A549 (cell line): ENCODE results near the gene TMEM42.

ENCODE experiments used
- CEBPB ChIP-seq, 2 experiments: fragments of >200 bp in 1 of 2; sonication (Bioruptor Twin) in 1 of 2; formaldehyde crosslinking in 1 of 2; IDR thresholded peaks; 2 replicates each; pipeline ENCODE4 v1.6.1; 2012 to 2016
- CHD2 ChIP-seq: fragments of 150-350 bp; IDR thresholded peaks from 2 replicates; pipeline ENCODE4 v1.6.1; 2014; ENCODE audit warnings: low read length; ENCODE audit not compliant: partially characterized antibody
- CTCF ChIP-seq: fragments of >200 bp; sonication (Bioruptor Twin); formaldehyde crosslinking; IDR thresholded peaks from 3 replicates; pipeline ENCODE4 v1.5.1; 2016
- E2F6 ChIP-seq: IDR thresholded peaks from 2 replicates; pipeline ENCODE4 v1.6.1; 2012; ENCODE audit warnings: low read depth, borderline replicate concordance
- EP300 ChIP-seq, 2 experiments: fragments of >200 bp; sonication (Bioruptor Twin); formaldehyde crosslinking; IDR thresholded peaks; 2 replicates in 1 of 2; 3 replicates in 1 of 2; pipeline ENCODE4 v1.6.1; 2016 to 2017
- KDM1A ChIP-seq: fragments of 200-600 bp; sonication (generic); IDR thresholded peaks from 2 replicates; pipeline ENCODE4 v1.6.1; 2016; ENCODE audit warnings: low read depth, mild to moderate bottlenecking
- PHF8 ChIP-seq: fragments of 200-600 bp; sonication (generic); IDR thresholded peaks from 2 replicates; pipeline ENCODE4 v1.6.1; 2016; ENCODE audit warnings: low read depth, mild to moderate bottlenecking, antibody characterized with exemption, moderate library complexity, borderline replicate concordance
- POLR2A ChIP-seq: IDR thresholded peaks from 2 replicates; pipeline ENCODE4 v1.6.1; 2012; ENCODE audit warnings: mild to moderate bottlenecking, low read length
- RAD21 ChIP-seq, 2 experiments: fragments of >200 bp in 1 of 2; sonication (Bioruptor Twin) in 1 of 2; formaldehyde crosslinking in 1 of 2; IDR thresholded peaks in 1 of 2; conservative IDR thresholded peaks in 1 of 2; 2 replicates in 1 of 2; 3 replicates in 1 of 2; pipeline ENCODE4 v1.6.1; 2012 to 2018; ENCODE audit warnings: inconsistent platforms in 1 of 2
- RARB ChIP-seq: fragments of 250-450 bp; sonication (Bioruptor Pico); IDR thresholded peaks from 2 replicates; pipeline ENCODE4 v1.8.0; 2021; ENCODE audit warnings: mild to moderate bottlenecking, moderate library complexity
- RCOR1 ChIP-seq: fragments of 150-350 bp; IDR thresholded peaks from 2 replicates; pipeline ENCODE4 v1.6.1; 2014; ENCODE audit warnings: antibody characterized with exemption, low read length, low read depth
- REST ChIP-seq: fragments of 200-600 bp; sonication (generic); IDR thresholded peaks from 2 replicates; pipeline ENCODE4 v1.6.1; 2016; ENCODE audit warnings: antibody characterized with exemption, mild to moderate bottlenecking, moderate library complexity
- SMC3 ChIP-seq: fragments of >200 bp; sonication (Bioruptor Twin); formaldehyde crosslinking; IDR thresholded peaks from 3 replicates; pipeline ENCODE4 v1.6.1; 2018; ENCODE audit warnings: inconsistent platforms
- ZC3H11A ChIP-seq: fragments of 450-650 bp; IDR thresholded peaks from 2 replicates; pipeline ENCODE4 v1.6.1; 2014; ENCODE audit warnings: antibody characterized with exemption, mild to moderate bottlenecking

GRCh38 chr3:44814751-44815150, 47.0 kb upstream of the TMEM42 start:
- TF ChIP-seq SMC3: no peak
- TF ChIP-seq CTCF: no peak
- no peak for TF ChIP-seq RAD21 (conservative IDR thresholded peaks at IDR 0.05 in 1 of 2, IDR thresholded peaks at IDR 0.05 in 1 of 2)
- TF ChIP-seq POLR2A: no peak
- no peak for TF ChIP-seq REST
- TF ChIP-seq E2F6: no peak
- no peak for TF ChIP-seq RCOR1
- TF ChIP-seq CHD2: no peak
- no peak for TF ChIP-seq PHF8
- no peak for TF ChIP-seq EP300 (IDR thresholded peaks at IDR 0.05)
- TF ChIP-seq CEBPB (IDR thresholded peaks at IDR 0.05): no peak
- TF ChIP-seq ZC3H11A: no peak
- TF ChIP-seq KDM1A: no peak
- no peak for TF ChIP-seq RARB (CRISPR knock-in tag)
